Measurements from ENCODE around the gene UCHL3. TPM values are rescaled to one million over a fixed set of nuclear protein-coding genes. Genes with fewer than 3 reads are reported as not detected.

Gene UCHL3
- total RNA-seq, 5 donors from 2014 or later (not counting 1 experiment from before 2014, with no cell fraction given) = 13.9 to 26.5 (median 16.0) TPM

DNA sequence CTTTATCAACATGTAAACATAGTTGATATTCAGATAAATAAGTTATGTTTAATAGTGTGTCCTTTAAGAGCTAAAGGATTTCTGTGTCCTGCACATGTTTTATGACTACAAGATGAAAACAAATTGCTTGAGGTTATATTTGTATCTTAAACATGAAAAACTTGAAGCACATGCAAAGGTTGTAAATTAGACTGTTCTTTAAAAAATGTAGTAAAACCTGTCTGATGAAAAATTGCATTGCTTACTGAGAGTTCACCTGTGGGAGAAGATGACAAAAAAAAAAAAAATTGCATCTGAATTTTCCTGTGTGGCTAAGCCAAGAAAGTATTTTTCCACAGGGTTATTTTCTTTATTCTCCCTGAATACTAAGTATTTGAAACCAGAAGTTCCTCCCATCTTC lies 60.9 kb downstream of the UCHL3 start:
- no peak for ATAC-seq (replicated peaks in 1 of 4)
- peaks cover 0 to 4% of the 10 kb centered on the region in 2 donors for H3K36me3 ChIP-seq (ENCODE audit: control insufficient read depth in 2 of 2, extremely low read depth in 1 of 2, insufficient read depth in 1 of 2, low read length in 1 of 2)
- H3K9me3 ChIP-seq = no peaks in the 10 kb centered on the region
- Mint-ChIP-seq H3K36me3 (peaks cover 41% of the 10 kb centered on the region), H3K4me3 (no peak overlapping the region), H3K27me3 (no peaks in the 10 kb centered on the region), H3K9me3 (no peaks in the 10 kb centered on the region), H3K27ac (no peak overlapping the region), H3K4me1 (no peaks in the 10 kb centered on the region)
- H3K27ac ChIP-seq (ENCODE audit: low read length) = no peak overlapping the region
- H3K27me3 ChIP-seq (replicated peaks in 1 of 2; ENCODE audit: control insufficient read depth in 2 of 2, extremely low read depth in 1 of 2, insufficient read depth in 2 of 2, low read length in 1 of 2) = no peaks in the 10 kb centered on the region
- H3K4me1 ChIP-seq (ENCODE audit: control insufficient read depth in 1 of 2, extremely low read depth in 1 of 2, insufficient read depth in 2 of 2, low read length in 2 of 2) = no peaks in the 10 kb centered on the region
- DNase-seq = no peak
- POLR2A ChIA-PET = no interaction called here
- CTCF ChIA-PET = no interaction called here
- no peak overlapping the region for H3K4me3 ChIP-seq (ENCODE audit: control insufficient read depth in 1 of 2, extremely low read depth in 1 of 2, low read length in 1 of 2)

DNA sequence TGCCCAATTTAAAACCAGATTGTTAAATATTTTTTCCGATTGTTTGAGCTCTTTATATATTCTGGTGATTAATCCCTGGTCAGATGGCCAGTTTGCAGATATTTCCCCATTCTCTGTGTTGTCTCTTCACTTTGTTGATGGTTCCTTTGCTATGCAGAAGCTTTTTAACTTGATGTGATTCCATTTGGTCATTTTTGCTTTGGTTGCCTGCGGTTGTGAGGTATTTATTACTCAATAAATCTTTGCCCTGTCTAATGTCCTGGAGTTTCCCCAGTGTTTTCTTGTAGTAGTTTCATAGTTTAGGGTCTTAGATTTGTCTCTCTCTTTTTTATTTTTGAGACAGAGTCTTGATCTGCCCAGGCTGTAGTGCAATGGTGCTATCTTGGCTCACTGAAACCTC lies 62.8 kb downstream of the UCHL3 start:
- H3K4me3 Mint-ChIP-seq = no peak overlapping the region
- POLR2A ChIA-PET = no interaction called here
- no CpG with 5 or more reads among the region's 2 CpGs for WGBS (ENCODE audit: insufficient coverage)
- H3K4me1 Mint-ChIP-seq = no peaks in the 10 kb centered on the region
- Histone ChIP-seq H3K4me1 (ENCODE audit: control insufficient read depth in 1 of 2, extremely low read depth in 1 of 2, insufficient read depth in 2 of 2, low read length in 2 of 2) (no peaks in the 10 kb centered on the region), H3K27ac (ENCODE audit: low read length) (no peak overlapping the region), H3K27me3 (replicated peaks in 1 of 2; ENCODE audit: control insufficient read depth in 2 of 2, extremely low read depth in 1 of 2, insufficient read depth in 2 of 2, low read length in 1 of 2) (no peaks in the 10 kb centered on the region), H3K36me3 (ENCODE audit: control insufficient read depth in 2 of 2, extremely low read depth in 1 of 2, insufficient read depth in 1 of 2, low read length in 1 of 2) (no peaks in the 10 kb centered on the region), H3K4me3 (ENCODE audit: control insufficient read depth in 1 of 2, extremely low read depth in 1 of 2, low read length in 1 of 2) (no peak overlapping the region), H3K9me3 (no peaks in the 10 kb centered on the region)
- CTCF ChIA-PET = interaction anchor here in 1 of 2 donors (0.6 kb wide), 1 partner anchor 234 kb away, joined by 3 read pairs; no protein-coding TSS in a partner anchor
- no peak for ATAC-seq (replicated peaks in 1 of 4)
- H3K27me3 Mint-ChIP-seq = no peaks in the 10 kb centered on the region
- no peak overlapping the region for H3K27ac Mint-ChIP-seq
- DNase-seq = no peak
- H3K9me3 Mint-ChIP-seq = no peaks in the 10 kb centered on the region
- peaks cover 31% of the 10 kb centered on the region for H3K36me3 Mint-ChIP-seq

DNA sequence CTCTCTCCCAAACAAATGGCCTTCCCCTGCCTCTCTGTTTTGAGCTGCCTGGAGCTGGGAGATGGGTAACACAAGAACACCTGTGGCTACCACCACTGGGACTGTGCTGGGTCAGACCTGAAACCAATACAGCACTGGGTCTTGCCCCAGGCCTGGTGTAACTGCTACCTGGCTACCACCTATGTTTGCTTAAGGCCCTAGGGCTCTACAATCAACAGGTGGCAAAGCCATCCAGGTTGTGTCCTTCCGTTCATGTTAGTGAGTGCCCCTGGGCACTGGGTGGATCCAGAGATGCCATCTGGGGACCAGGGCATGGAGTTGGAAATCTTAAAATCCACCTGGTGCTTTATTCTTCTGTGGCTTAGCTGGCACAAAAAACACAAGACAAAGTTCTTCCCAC lies 67.6 kb downstream of the UCHL3 start:
- Mint-ChIP-seq H3K9me3 (no peaks in the 10 kb centered on the region), H3K4me1 (no peaks in the 10 kb centered on the region), H3K36me3 (peaks cover 33% of the 10 kb centered on the region), H3K27ac (no peak overlapping the region), H3K27me3 (no peaks in the 10 kb centered on the region), H3K4me3 (no peak overlapping the region)
- 100% methylated on average over 1 of the region's 1 CpG for WGBS (ENCODE audit: insufficient coverage)
- ATAC-seq (replicated peaks in 1 of 4) (peak in 1 of 4 experiments; percentile 24), DNase-seq (no peak)
- Histone ChIP-seq H3K36me3 (ENCODE audit: control insufficient read depth in 2 of 2, extremely low read depth in 1 of 2, insufficient read depth in 1 of 2, low read length in 1 of 2) (no peaks in the 10 kb centered on the region), H3K9me3 (no peaks in the 10 kb centered on the region), H3K4me1 (ENCODE audit: control insufficient read depth in 1 of 2, extremely low read depth in 1 of 2, insufficient read depth in 2 of 2, low read length in 2 of 2) (no peaks in the 10 kb centered on the region), H3K27ac (ENCODE audit: low read length) (no peak overlapping the region), H3K4me3 (ENCODE audit: control insufficient read depth in 1 of 2, extremely low read depth in 1 of 2, low read length in 1 of 2) (no peak overlapping the region), H3K27me3 (replicated peaks in 1 of 2; ENCODE audit: control insufficient read depth in 2 of 2, extremely low read depth in 1 of 2, insufficient read depth in 2 of 2, low read length in 1 of 2) (no peaks in the 10 kb centered on the region)
- POLR2A ChIA-PET = no interaction called here
- CTCF ChIA-PET = no interaction called here

DNA sequence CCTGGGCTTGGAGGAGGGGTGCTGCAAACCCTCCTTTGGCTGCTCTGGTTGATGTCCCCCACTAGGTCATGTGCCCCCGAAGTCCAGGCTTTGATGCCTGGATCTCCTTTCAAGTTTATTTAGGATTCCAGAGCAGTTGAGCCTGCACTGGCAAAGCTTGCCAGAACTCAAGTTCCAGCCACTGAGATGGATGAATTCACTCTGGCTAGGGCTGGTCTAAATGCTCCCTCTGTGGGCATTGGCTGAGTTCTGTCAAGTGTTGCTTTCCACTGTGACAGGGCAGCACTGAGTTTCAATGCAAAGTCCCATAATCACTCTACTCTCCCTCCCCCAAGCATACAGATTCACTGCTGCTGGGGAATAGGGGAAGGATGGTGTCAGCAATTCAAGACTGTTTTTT lies 68.7 kb downstream of the UCHL3 start:
- POLR2A ChIA-PET = no interaction called here
- Mint-ChIP-seq H3K27ac (no peak overlapping the region), H3K9me3 (no peaks in the 10 kb centered on the region), H3K36me3 (peaks cover 26% of the 10 kb centered on the region), H3K4me1 (no peaks in the 10 kb centered on the region), H3K4me3 (no peak overlapping the region), H3K27me3 (no peaks in the 10 kb centered on the region)
- 8% methylated on average over 1 of the region's 1 CpG for WGBS (ENCODE audit: insufficient coverage)
- Histone ChIP-seq H3K4me1 (ENCODE audit: control insufficient read depth in 1 of 2, extremely low read depth in 1 of 2, insufficient read depth in 2 of 2, low read length in 2 of 2) (no peaks in the 10 kb centered on the region), H3K27ac (ENCODE audit: low read length) (no peak overlapping the region), H3K4me3 (ENCODE audit: control insufficient read depth in 1 of 2, extremely low read depth in 1 of 2, low read length in 1 of 2) (no peak overlapping the region), H3K36me3 (ENCODE audit: control insufficient read depth in 2 of 2, extremely low read depth in 1 of 2, insufficient read depth in 1 of 2, low read length in 1 of 2) (no peaks in the 10 kb centered on the region), H3K9me3 (no peaks in the 10 kb centered on the region), H3K27me3 (replicated peaks in 1 of 2; ENCODE audit: control insufficient read depth in 2 of 2, extremely low read depth in 1 of 2, insufficient read depth in 2 of 2, low read length in 1 of 2) (no peaks in the 10 kb centered on the region)
- CTCF ChIA-PET = no interaction called here
- ATAC-seq (replicated peaks in 1 of 4) (no peak), DNase-seq (no peak)

DNA sequence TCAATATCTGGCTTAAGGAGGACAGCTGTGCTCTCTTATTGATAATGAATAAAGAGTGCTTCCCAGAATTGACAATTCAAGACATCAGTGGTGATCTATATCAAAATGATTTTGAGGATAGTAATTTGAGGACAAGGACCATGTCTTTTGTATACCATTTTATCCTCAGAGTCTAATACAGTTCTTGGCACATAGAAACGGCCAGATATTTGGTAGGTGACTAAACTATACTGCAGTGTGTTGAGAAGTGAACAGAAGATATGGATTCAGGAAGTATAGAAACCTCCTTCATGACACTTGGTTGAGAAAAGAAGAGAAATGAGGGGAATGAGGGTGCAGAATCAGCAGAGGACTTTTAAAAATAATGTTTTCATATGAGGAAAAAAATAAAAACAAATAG lies 70.4 kb downstream of the UCHL3 start:
- no peaks in the 10 kb centered on the region for H3K4me1 Mint-ChIP-seq
- H3K4me3 Mint-ChIP-seq = no peak overlapping the region
- POLR2A ChIA-PET = no interaction called here
- H3K27ac ChIP-seq (ENCODE audit: low read length) = no peak overlapping the region
- CTCF ChIA-PET = no interaction called here
- H3K9me3 ChIP-seq = no peaks in the 10 kb centered on the region
- ATAC-seq (replicated peaks in 1 of 4) (no peak), DNase-seq (no peak)
- H3K27ac Mint-ChIP-seq = no peak overlapping the region
- no CpG with 5 or more reads among the region's 1 CpG for WGBS (ENCODE audit: insufficient coverage)
- H3K9me3 Mint-ChIP-seq = no peaks in the 10 kb centered on the region
- H3K36me3 Mint-ChIP-seq = peaks cover 35% of the 10 kb centered on the region
- H3K4me1 ChIP-seq (ENCODE audit: control insufficient read depth in 1 of 2, extremely low read depth in 1 of 2, insufficient read depth in 2 of 2, low read length in 2 of 2) = no peaks in the 10 kb centered on the region
- no peaks in the 10 kb centered on the region for H3K27me3 ChIP-seq (replicated peaks in 1 of 2; ENCODE audit: control insufficient read depth in 2 of 2, extremely low read depth in 1 of 2, insufficient read depth in 2 of 2, low read length in 1 of 2)
- H3K4me3 ChIP-seq (ENCODE audit: control insufficient read depth in 1 of 2, extremely low read depth in 1 of 2, low read length in 1 of 2) = no peak overlapping the region
- peaks cover 0 to 3% of the 10 kb centered on the region in 2 donors for H3K36me3 ChIP-seq (ENCODE audit: control insufficient read depth in 2 of 2, extremely low read depth in 1 of 2, insufficient read depth in 1 of 2, low read length in 1 of 2)
- no peaks in the 10 kb centered on the region for H3K27me3 Mint-ChIP-seq

DNA sequence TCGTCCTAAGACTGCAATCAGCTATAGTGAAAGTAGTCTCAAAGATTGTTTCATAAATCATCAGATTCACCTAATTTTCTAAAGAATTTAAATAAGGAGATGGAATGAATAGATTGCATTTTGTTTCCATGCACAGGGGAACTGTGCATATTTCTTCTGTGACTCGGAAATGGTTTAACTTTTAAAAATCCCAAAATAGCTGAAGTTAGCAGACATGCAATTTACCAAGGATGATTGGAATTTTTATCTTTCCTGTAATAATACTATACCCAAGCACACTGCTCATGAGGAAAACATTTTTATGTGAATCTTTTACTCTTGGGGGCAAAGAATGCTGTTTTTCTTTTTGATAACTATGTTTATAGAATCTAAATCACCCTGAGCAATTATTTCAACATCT lies 71.6 kb downstream of the UCHL3 start:
- Mint-ChIP-seq H3K4me3 (no peak overlapping the region), H3K9me3 (no peaks in the 10 kb centered on the region), H3K27ac (no peak overlapping the region), H3K27me3 (no peaks in the 10 kb centered on the region), H3K4me1 (peaks cover 0 to 1% (median 0%) of the 10 kb centered on the region in 3 donors), H3K36me3 (peaks cover 46% of the 10 kb centered on the region)
- no CpG with 5 or more reads among the region's 2 CpGs for WGBS (ENCODE audit: insufficient coverage)
- peaks cover 2% of the 10 kb centered on the region for H3K9me3 ChIP-seq
- ChIA-PET CTCF (no interaction called here), POLR2A (no interaction called here)
- ATAC-seq (replicated peaks in 1 of 4) (no peak), DNase-seq (no peak)
- no peak overlapping the region for H3K4me3 ChIP-seq (ENCODE audit: control insufficient read depth in 1 of 2, extremely low read depth in 1 of 2, low read length in 1 of 2)
- peaks cover 3 to 5% of the 10 kb centered on the region in 2 donors for H3K36me3 ChIP-seq (ENCODE audit: control insufficient read depth in 2 of 2, extremely low read depth in 1 of 2, insufficient read depth in 1 of 2, low read length in 1 of 2)
- no peaks in the 10 kb centered on the region for H3K4me1 ChIP-seq (ENCODE audit: control insufficient read depth in 1 of 2, extremely low read depth in 1 of 2, insufficient read depth in 2 of 2, low read length in 2 of 2)
- H3K27ac ChIP-seq (ENCODE audit: low read length) = no peak overlapping the region
- H3K27me3 ChIP-seq (replicated peaks in 1 of 2; ENCODE audit: control insufficient read depth in 2 of 2, extremely low read depth in 1 of 2, insufficient read depth in 2 of 2, low read length in 1 of 2) = no peaks in the 10 kb centered on the region

DNA sequence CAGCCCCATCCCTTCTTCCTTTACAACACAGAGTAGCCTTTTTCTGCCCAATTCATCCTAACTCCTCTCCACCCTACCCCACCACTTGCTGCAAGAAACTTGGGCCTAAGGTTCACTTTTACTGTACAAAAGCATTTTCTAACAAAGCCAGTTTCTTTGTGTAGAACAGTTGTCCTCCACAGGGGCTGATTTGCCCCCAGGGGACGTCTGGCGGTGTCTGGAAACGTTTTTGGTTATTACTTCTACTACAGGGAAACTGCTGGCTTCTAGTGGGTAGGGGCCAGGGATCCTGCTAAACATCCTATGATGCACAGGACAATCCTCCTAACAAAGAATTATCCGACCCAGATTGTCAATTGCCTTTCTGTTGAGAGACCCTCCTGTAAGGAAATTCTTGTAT lies 79.2 kb downstream of the UCHL3 start:
- H3K27me3 Mint-ChIP-seq = no peaks in the 10 kb centered on the region
- H3K4me3 Mint-ChIP-seq = no peak overlapping the region
- no peaks in the 10 kb centered on the region for H3K4me1 ChIP-seq (ENCODE audit: control insufficient read depth in 1 of 2, extremely low read depth in 1 of 2, insufficient read depth in 2 of 2, low read length in 2 of 2)
- WGBS (ENCODE audit: insufficient coverage) = no CpG with 5 or more reads among the region's 4 CpGs
- ATAC-seq (replicated peaks in 1 of 4) = no peak
- no peaks in the 10 kb centered on the region for H3K27me3 ChIP-seq (replicated peaks in 1 of 2; ENCODE audit: control insufficient read depth in 2 of 2, extremely low read depth in 1 of 2, insufficient read depth in 2 of 2, low read length in 1 of 2)
- peaks cover 3 to 5% of the 10 kb centered on the region in 2 donors for H3K36me3 ChIP-seq (ENCODE audit: control insufficient read depth in 2 of 2, extremely low read depth in 1 of 2, insufficient read depth in 1 of 2, low read length in 1 of 2)
- H3K9me3 Mint-ChIP-seq = no peaks in the 10 kb centered on the region
- POLR2A ChIA-PET = no interaction called here
- H3K36me3 Mint-ChIP-seq = peaks cover 24% of the 10 kb centered on the region
- H3K27ac Mint-ChIP-seq = no peak overlapping the region
- no peak overlapping the region for H3K27ac ChIP-seq (ENCODE audit: low read length)
- CTCF ChIA-PET = no interaction called here
- peaks cover 0 to 20% (median 5%) of the 10 kb centered on the region in 3 donors for H3K4me1 Mint-ChIP-seq
- H3K4me3 ChIP-seq (ENCODE audit: control insufficient read depth in 1 of 2, extremely low read depth in 1 of 2, low read length in 1 of 2) = no peak overlapping the region
- no peak for DNase-seq
- peaks cover 2% of the 10 kb centered on the region for H3K9me3 ChIP-seq

Measured in T-cell (primary cell).